MCF 10A (cell line): ENCODE data around the gene KIAA0513. TPM values are rescaled to one million over a fixed set of nuclear protein-coding genes. Genes with fewer than 3 reads are reported as not detected.
A peak's percentile ranks its signal among the peaks of the same experiment; 100 is the strongest.

Experiments
- BruUV-seq: library from RNA; stranded (reverse); fragments of 400-500 nt; replicated peaks from 2 replicates; lab custom pipeline; 2021; lab: Mats Ljungman, UMichigan
- CTCF ChIA-PET: fragments of 300-600 bp; sonication (Branson Sonifier 250); formaldehyde crosslinking; extraction: SDS; loops from one replicate; lab custom pipeline; 2021; ENCODE audit warnings: antibody characterized with exemption, inconsistent platforms; lab: Yijun Ruan, JAX
- POLR2A ChIA-PET: fragments of 300-600, 350-650 bp; sonication (Branson Sonifier 250); formaldehyde crosslinking; extraction: SDS; loops from one replicate; lab custom pipeline; 2020; ENCODE audit warnings: antibody characterized with exemption, inconsistent platforms; lab: Yijun Ruan, JAX
- DNase-seq: peaks from one replicate; pipeline ENCODE4 v3.0.0-alpha.2; 2018; ENCODE audit not compliant: unreplicated experiment
- H3K27ac Mint-ChIP-seq: one replicate; pipeline ENCODE4 v1.8.0; 2022; ENCODE audit warnings: mild to moderate bottlenecking, low read depth, mixed read lengths; ENCODE audit not compliant: unreplicated experiment
- H3K27me3 Mint-ChIP-seq: one replicate; pipeline ENCODE4 v1.8.0; 2022; ENCODE audit warnings: mixed read lengths; ENCODE audit not compliant: insufficient read depth, unreplicated experiment
- H3K36me3 Mint-ChIP-seq: one replicate; pipeline ENCODE4 v1.8.0; 2022; ENCODE audit warnings: mild to moderate bottlenecking, moderate library complexity, mixed read lengths; ENCODE audit not compliant: insufficient read depth, unreplicated experiment
- H3K4me1 Mint-ChIP-seq: one replicate; pipeline ENCODE4 v1.8.0; 2022; ENCODE audit warnings: mixed read lengths; ENCODE audit not compliant: insufficient read depth, unreplicated experiment
- H3K4me3 Mint-ChIP-seq: one replicate; pipeline ENCODE4 v1.8.0; 2022; ENCODE audit warnings: mild to moderate bottlenecking, moderate library complexity, mixed read lengths; ENCODE audit not compliant: unreplicated experiment
- H3K9me3 Mint-ChIP-seq: one replicate; pipeline ENCODE4 v1.8.0; 2022; ENCODE audit warnings: mixed read lengths; ENCODE audit not compliant: unreplicated experiment
- intact Hi-C: fragments of 100-400 bp; cut with micrococcal nuclease; formaldehyde crosslinking; loops from 2 replicates; pipeline ENCODE4 v1.14.1; 2022
- total RNA-seq: library from RNA; stranded (reverse); gene quantifications from 2 replicates; pipeline ENCODE4 v1.2.3, GENCODE V29; 2022
- TF ChIP-seq, protein P1 (sequence below): fragments of 200-600 bp; IDR thresholded peaks from one replicate; pipeline ENCODE4 v1.8.0; 2022; ENCODE audit warnings: antibody characterized with exemption, mild to moderate bottlenecking; ENCODE audit not compliant: unreplicated experiment

The KIAA0513 gene
- total RNA-seq, 1 experiment from 2014 or later = 4.2 TPM

DNA sequence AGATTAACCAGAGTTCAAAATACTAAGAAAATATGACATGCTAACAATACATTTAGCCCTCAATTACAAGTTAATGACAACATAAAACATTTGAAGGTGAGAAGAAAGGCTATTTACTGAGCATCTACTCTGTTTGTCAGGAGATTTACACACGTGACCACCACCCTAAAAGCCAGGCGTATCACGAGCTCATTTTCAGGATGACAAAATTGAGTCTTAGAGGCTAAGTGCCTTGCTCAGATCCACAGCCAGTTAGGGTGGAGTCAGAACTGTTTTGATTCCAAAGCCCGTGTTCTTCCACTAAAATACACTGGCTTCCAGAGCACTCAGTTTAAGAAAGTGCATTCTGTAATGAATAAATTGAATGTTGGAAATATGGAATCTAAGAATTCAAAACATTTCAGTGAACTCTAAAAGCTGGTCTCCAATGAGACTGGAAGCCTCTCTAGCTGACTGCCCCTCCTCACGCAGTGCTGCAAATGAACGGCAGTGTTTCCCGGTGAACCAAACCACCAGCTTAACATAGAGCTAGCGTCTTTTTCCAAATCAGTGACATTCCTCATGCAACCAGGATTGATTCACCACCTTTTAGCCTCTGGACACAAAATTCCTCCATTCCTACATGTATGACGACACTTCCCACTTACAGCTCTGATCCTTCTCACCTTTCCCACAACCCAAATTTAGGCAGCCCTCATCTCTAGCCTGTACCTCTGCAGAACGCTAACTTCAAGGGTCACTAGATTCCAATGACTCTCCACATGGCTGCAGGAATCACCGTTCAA, 22.1 kb upstream of the KIAA0513 start:
- POLR2A ChIA-PET = interaction anchor here (0.6 to 11.4 kb wide), 9 partner anchors 8 to 608 kb away, joined by 3 to 336 read pairs (median 9); partner anchors contain the start of genes GSE1 and KIAA0513
- CTCF ChIA-PET = interaction anchor here (0.6 to 2.1 kb wide), 6 partner anchors 11 to 35 kb away, joined by 3 to 9 read pairs (median 4); partner anchors contain the start of gene KIAA0513
- Mint-ChIP-seq H3K4me1 (peaks cover 57% of the 10 kb centered on the region), H3K36me3 (peaks cover 23% of the 10 kb centered on the region), H3K4me3 (peak overlapping the region; percentile 50), H3K27me3 (no peaks in the 10 kb centered on the region), H3K27ac (peak overlapping the region; percentile 93), H3K9me3 (no peaks in the 10 kb centered on the region)
- BruUV-seq = no TSS peak
- DNase-seq = peak; percentile 67
- TF ChIP-seq, protein P1, sequence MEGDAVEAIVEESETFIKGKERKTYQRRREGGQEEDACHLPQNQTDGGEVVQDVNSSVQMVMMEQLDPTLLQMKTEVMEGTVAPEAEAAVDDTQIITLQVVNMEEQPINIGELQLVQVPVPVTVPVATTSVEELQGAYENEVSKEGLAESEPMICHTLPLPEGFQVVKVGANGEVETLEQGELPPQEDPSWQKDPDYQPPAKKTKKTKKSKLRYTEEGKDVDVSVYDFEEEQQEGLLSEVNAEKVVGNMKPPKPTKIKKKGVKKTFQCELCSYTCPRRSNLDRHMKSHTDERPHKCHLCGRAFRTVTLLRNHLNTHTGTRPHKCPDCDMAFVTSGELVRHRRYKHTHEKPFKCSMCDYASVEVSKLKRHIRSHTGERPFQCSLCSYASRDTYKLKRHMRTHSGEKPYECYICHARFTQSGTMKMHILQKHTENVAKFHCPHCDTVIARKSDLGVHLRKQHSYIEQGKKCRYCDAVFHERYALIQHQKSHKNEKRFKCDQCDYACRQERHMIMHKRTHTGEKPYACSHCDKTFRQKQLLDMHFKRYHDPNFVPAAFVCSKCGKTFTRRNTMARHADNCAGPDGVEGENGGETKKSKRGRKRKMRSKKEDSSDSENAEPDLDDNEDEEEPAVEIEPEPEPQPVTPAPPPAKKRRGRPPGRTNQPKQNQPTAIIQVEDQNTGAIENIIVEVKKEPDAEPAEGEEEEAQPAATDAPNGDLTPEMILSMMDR = no peak
- intact Hi-C loops = no loop called here

DNA sequence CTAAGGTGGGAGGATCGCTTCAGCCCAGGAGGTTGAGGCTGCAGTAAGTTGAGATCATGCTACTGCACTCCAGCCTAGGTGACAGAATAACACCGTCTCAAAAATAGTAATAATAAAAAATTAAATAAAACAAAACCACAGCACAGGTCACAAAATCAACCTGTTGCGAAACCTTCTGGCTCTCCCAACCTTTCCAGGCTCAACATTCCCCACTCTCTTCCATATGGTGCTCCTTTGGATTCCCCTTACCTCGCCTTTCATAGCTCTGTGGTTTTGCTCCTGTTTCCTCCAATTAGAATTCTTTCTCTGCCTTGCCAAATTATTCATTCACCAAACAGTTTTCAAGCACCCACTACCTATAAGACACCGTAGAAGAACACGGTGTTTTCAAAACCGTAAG, 21.0 kb upstream of the KIAA0513 start:
- BruUV-seq = no TSS peak
- peak overlapping the region; percentile 36 for H3K4me3 Mint-ChIP-seq
- H3K4me1 Mint-ChIP-seq = peaks cover 52% of the 10 kb centered on the region
- intact Hi-C loops = no loop called here
- TF ChIP-seq, protein P1 = no peak
- ChIA-PET CTCF (interaction anchor here (1.6 to 2.1 kb wide), 3 partner anchors 12 to 22 kb away, joined by 5 to 9 read pairs (median 7); partner anchors contain the start of gene KIAA0513), POLR2A (interaction anchor here (1.2 to 11.4 kb wide), 5 partner anchors 10 to 276 kb away, joined by 3 to 336 read pairs (median 9); partner anchors contain the start of gene KIAA0513)
- DNase-seq = peak; percentile 66
- H3K9me3 Mint-ChIP-seq = no peaks in the 10 kb centered on the region
- H3K27ac Mint-ChIP-seq = peak overlapping the region; percentile 92
- H3K36me3 Mint-ChIP-seq = peaks cover 35% of the 10 kb centered on the region
- no peaks in the 10 kb centered on the region for H3K27me3 Mint-ChIP-seq

DNA sequence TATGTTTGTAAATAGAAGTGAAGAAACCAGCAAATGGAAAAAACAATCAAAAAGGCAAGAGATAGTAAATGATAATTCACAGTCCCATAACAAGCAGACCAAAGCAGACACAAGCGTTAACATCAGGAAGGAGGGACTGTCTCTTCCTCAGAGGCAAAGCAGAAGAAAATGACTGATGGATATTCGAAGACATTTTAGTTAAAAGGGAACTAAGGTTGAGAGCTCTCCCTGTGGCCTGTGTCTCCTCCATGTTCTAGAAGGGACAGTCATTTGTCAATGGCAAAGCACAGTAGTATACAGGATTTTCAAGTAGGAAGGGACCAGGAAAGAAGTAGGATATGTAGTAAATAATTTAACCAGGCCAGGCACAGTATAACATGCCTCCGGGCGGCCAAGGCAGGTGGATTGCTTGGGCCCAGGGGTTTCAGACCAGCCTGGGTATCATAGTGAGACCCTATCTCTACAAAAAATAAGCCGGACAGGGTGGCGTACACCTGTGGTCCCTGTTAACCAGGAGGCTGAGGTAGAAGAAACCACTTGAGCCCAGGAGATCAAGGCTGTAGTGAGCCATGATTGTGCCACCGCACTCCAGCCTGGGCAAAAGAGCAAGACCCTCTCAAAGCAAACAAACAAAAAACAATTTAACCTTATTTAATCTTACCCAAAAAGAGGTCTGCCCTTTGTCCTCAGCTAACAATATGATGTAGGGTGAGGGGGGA, 19.9 kb upstream of the KIAA0513 start:
- no TSS peak for BruUV-seq
- Mint-ChIP-seq H3K36me3 (peaks cover 34% of the 10 kb centered on the region), H3K9me3 (no peaks in the 10 kb centered on the region), H3K4me3 (peak overlapping the region; percentile 12), H3K27me3 (no peaks in the 10 kb centered on the region), H3K27ac (peak overlapping the region; percentile 92), H3K4me1 (peaks cover 45% of the 10 kb centered on the region)
- no peak for DNase-seq
- POLR2A ChIA-PET = interaction anchor here (1.2 to 11.4 kb wide), 3 partner anchors 11 to 277 kb away, joined by 3 to 336 read pairs (median 71); partner anchors contain the start of gene KIAA0513
- CTCF ChIA-PET = interaction anchor here (0.8 kb wide), 1 partner anchor 37 kb away, joined by 3 read pairs; no protein-coding TSS in a partner anchor
- TF ChIP-seq, protein P1 = no peak
- intact Hi-C loops = no loop called here
